HepG2 (cell line): Measurements from ENCODE around the gene SLC2A10. TPM values are rescaled to one million over a fixed set of nuclear protein-coding genes. Genes with fewer than 3 reads are reported as not detected.

ENCODE experiments used
- BRCA1 ChIP-seq: sonication (generic); formaldehyde crosslinking; IDR thresholded peaks from 2 replicates; pipeline ENCODE4 v1.4.0; 2020; ENCODE audit warnings: missing genetic modification reagents
- CEBPZ ChIP-seq: IDR thresholded peaks from 2 replicates; pipeline ENCODE4 v1.6.1; 2012; ENCODE audit warnings: low read length, improper control_type of control experiment
- E2F5 ChIP-seq: sonication (generic); formaldehyde crosslinking; conservative IDR thresholded peaks from 2 replicates; pipeline ENCODE4 v1.4.0; 2020; ENCODE audit warnings: missing genetic modification reagents
- FIP1L1 ChIP-seq: fragments of 200-400 bp; formaldehyde crosslinking; IDR thresholded peaks from 2 replicates; pipeline ENCODE4 v1.6.1; 2018; ENCODE audit warnings: low read depth, mild to moderate bottlenecking, low read length, moderate library complexity, borderline replicate concordance; ENCODE audit not compliant: insufficient read depth
- GZF1 ChIP-seq: sonication (generic); formaldehyde crosslinking; IDR thresholded peaks from 2 replicates; pipeline ENCODE4 v1.5.1; 2020; ENCODE audit warnings: mild to moderate bottlenecking, missing genetic modification reagents
- JUN ChIP-seq: sonication (generic); formaldehyde crosslinking; IDR thresholded peaks from 2 replicates; pipeline ENCODE4 v1.4.0; 2020; ENCODE audit warnings: mild to moderate bottlenecking, missing genetic modification reagents
- KDM1A ChIP-seq: IDR thresholded peaks from 2 replicates; pipeline ENCODE4 v1.6.1; 2016; ENCODE audit warnings: missing compliant biosample characterization
- KDM6A ChIP-seq: IDR thresholded peaks from 2 replicates; pipeline ENCODE4 v1.6.1; 2016; ENCODE audit warnings: low read depth
- NFKBIZ ChIP-seq: IDR thresholded peaks from 2 replicates; pipeline ENCODE4 v1.6.1; 2018; ENCODE audit warnings: missing genetic modification reagents, missing compliant biosample characterization
- TFAP4 ChIP-seq: sonication (generic); IDR thresholded peaks from 2 replicates; pipeline ENCODE4 v1.6.1; 2016; ENCODE audit warnings: low read depth, borderline replicate concordance
- ZFAT ChIP-seq: sonication (generic); formaldehyde crosslinking; conservative IDR thresholded peaks from 2 replicates; pipeline ENCODE4 v1.8.1; 2023; ENCODE audit warnings: missing genetic modification reagents, inconsistent platforms
- ZNF276 ChIP-seq: sonication (generic); formaldehyde crosslinking; IDR thresholded peaks from 2 replicates; pipeline ENCODE4 v1.4.0; 2020; ENCODE audit warnings: mild to moderate bottlenecking, low read depth, missing genetic modification reagents
- ZNF530 ChIP-seq: sonication (generic); formaldehyde crosslinking; IDR thresholded peaks from 2 replicates; pipeline ENCODE4 v1.5.0; 2020; ENCODE audit warnings: low read depth, mild to moderate bottlenecking, missing genetic modification reagents
- ZNF709 ChIP-seq: sonication (generic); formaldehyde crosslinking; IDR thresholded peaks from 2 replicates; pipeline ENCODE4 v1.5.0; 2020; ENCODE audit warnings: mild to moderate bottlenecking, missing genetic modification reagents
- ZNF710 ChIP-seq: sonication (generic); formaldehyde crosslinking; IDR thresholded peaks from 2 replicates; pipeline ENCODE4 v1.5.0; 2020; ENCODE audit warnings: mild to moderate bottlenecking, missing genetic modification reagents, borderline replicate concordance
- ZNF768 ChIP-seq: sonication (generic); formaldehyde crosslinking; IDR thresholded peaks from 2 replicates; pipeline ENCODE4 v1.4.0; 2020; ENCODE audit warnings: missing genetic modification reagents
- ZNF788 ChIP-seq: sonication (generic); formaldehyde crosslinking; IDR thresholded peaks from 2 replicates; pipeline ENCODE4 v1.5.0; 2020; ENCODE audit warnings: mild to moderate bottlenecking, missing genetic modification reagents, borderline replicate concordance
- ZNF800 ChIP-seq: sonication (generic); formaldehyde crosslinking; IDR thresholded peaks from 2 replicates; pipeline ENCODE4 v1.4.0; 2020; ENCODE audit warnings: missing genetic modification reagents
- polyA plus RNA-seq, 8 experiments: library from polyadenylated mRNA; depleted of rRNA in 3 of 8; stranded (reverse) in 7 of 8; unstranded in 1 of 8; fragments of >200 nt; fragmentation: Illumina TruSeq in 4 of 8; extraction: Trizol in 4 of 8; gene quantifications; 2 replicates each; pipeline versions ENCODE4 v1.2.1 to v1.2.3, GENCODE V29; 2011 to 2016; ENCODE audit warnings: low read depth in 4 of 8, missing spikeins in 1 of 8, mixed read lengths in 1 of 8; ENCODE audit not compliant: insufficient read depth in 1 of 8
- total RNA-seq, 5 experiments: library from RNA; depleted of rRNA; stranded (reverse); fragments of >200 nt; fragmentation: Illumina TruSeq; extraction: Trizol; gene quantifications; 2 replicates each; pipeline ENCODE4 v1.2.3, GENCODE V29; 2016; ENCODE audit warnings: low read depth in 1 of 5

The SLC2A10 gene
- total and polyA plus RNA-seq, 2 of the 13 experiments (the other 11 are each of a cell fraction or from before 2014, with no cell fraction given), result 16.0 to 18.4 TPM

GRCh38 chr20:46666818-46667515, 42.5 kb upstream of the SLC2A10 start (continued):
- TF ChIP-seq ZFAT (CRISPR knock-in tag) (0 out of 2 replicates have a peak, but pooled peaks have one; percentile 73), KDM1A (CRISPR knock-in tag) (peak; percentile 100), ZNF709 (CRISPR knock-in tag) (no peak), CEBPZ (no peak), GZF1 (peak; percentile 81; the same call in 1 of the 2 replicates), E2F5 (CRISPR knock-in tag) (no peak), ZNF788 (CRISPR knock-in tag) (peak; percentile 99), ZNF800 (CRISPR knock-in tag) (peak; percentile 94), NFKBIZ (CRISPR knock-in tag) (peak; percentile 99), FIP1L1 (no peak), ZNF276 (CRISPR knock-in tag) (0 out of 2 replicates have a peak, but pooled peaks have one; percentile 75), ZNF710 (CRISPR knock-in tag) (peak; percentile 99), BRCA1 (CRISPR knock-in tag) (peak; percentile 97; the same call in 1 of the 2 replicates), ZNF768 (CRISPR knock-in tag) (no peak; the same call in 1 of the 2 replicates), ZNF530 (CRISPR knock-in tag) (no peak), JUN (CRISPR knock-in tag) (peak; percentile 97), TFAP4 (peak; percentile 89), KDM6A (CRISPR knock-in tag) (peak; percentile 100)
